Right atrium auricular region (tissue), 2 donors: ENCODE results near the gene FHL3. TPM values are rescaled to one million over a fixed set of nuclear protein-coding genes. Genes with fewer than 3 reads are reported as not detected.

Experiments
- DNase-seq: peaks from one replicate; pipeline ENCODE4 v3.0.0-alpha.2; 2019; ENCODE audit warnings: low spot score
- H3K27ac ChIP-seq, 2 donors: fragments of 200-600 bp; sonication (generic); 1 replicate in 1 of 2; 2 replicates in 1 of 2; pipeline ENCODE4 v1.5.1; 2016 to 2019
- H3K27me3 ChIP-seq, 2 donors: fragments of 200-600 bp; sonication (generic); one replicate each; pipeline versions ENCODE4 v1.5.1 to v1.6.0; 2017 to 2019
- H3K36me3 ChIP-seq: fragments of 200-600 bp; sonication (generic); one replicate; pipeline ENCODE4 v1.5.1; 2016
- H3K4me1 ChIP-seq, 2 donors: fragments of 200-600 bp; sonication (generic); one replicate each; pipeline versions ENCODE4 v1.5.1 to v1.6.0; 2017 to 2019
- H3K4me3 ChIP-seq, 2 donors: fragments of 200-600 bp; sonication (generic); 1 replicate in 1 of 2; 2 replicates in 1 of 2; pipeline ENCODE4 v1.5.1; 2017 to 2019; ENCODE audit warnings: mild to moderate bottlenecking in 1 of 2, moderate library complexity in 1 of 2
- H3K9me3 ChIP-seq, 2 donors: fragments of 200-600 bp; sonication (generic); one replicate each; pipeline ENCODE4 v1.5.1; 2019
- total RNA-seq, 2 donors: library from RNA; depleted of rRNA; stranded (reverse); fragments of >200 nt; gene quantifications; one replicate each; pipeline ENCODE4 v1.1.0, GENCODE V29; 2016
- TF ChIP-seq, protein P1 (sequence below), 2 donors: fragments of 200-600 bp; sonication (generic); IDR thresholded peaks; one replicate each; pipeline ENCODE4 v1.5.1; 2019; ENCODE audit warnings: antibody characterized with exemption in 2 of 2

FHL3 gene
- total RNA-seq, 2 donors from 2014 or later, result 8.0 to 16.0 TPM

DNA sequence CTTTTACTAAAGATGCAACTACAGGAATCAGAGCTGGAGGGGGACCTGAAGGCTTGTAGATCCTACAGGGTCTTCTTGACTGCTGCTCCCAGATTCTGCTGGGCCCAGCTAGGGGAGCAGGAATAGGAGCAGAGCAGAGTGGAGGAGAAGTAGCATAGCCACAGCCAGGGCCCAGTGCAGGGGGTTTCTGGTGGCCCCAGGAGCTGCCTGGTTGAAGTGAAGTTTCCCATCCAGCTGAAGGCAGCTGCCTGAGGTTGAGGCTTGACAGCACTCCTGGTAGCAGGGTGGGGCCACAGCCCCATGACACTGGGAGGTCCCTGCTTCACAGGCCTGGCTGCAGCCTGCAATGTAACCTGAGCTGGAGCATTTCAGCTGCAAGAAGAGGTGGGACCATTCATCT, 56.5 kb downstream of the FHL3 start:
- Histone ChIP-seq H3K4me3 (no peak overlapping the region), H3K36me3 (peaks cover 16% of the 10 kb centered on the region), H3K4me1 (peaks cover 0 to 23% of the 10 kb centered on the region in 2 donors), H3K9me3 (no peaks in the 10 kb centered on the region), H3K27me3 (no peaks in the 10 kb centered on the region), H3K27ac (no peak overlapping the region)
- DNase-seq, result no peak
- TF ChIP-seq, protein P1, sequence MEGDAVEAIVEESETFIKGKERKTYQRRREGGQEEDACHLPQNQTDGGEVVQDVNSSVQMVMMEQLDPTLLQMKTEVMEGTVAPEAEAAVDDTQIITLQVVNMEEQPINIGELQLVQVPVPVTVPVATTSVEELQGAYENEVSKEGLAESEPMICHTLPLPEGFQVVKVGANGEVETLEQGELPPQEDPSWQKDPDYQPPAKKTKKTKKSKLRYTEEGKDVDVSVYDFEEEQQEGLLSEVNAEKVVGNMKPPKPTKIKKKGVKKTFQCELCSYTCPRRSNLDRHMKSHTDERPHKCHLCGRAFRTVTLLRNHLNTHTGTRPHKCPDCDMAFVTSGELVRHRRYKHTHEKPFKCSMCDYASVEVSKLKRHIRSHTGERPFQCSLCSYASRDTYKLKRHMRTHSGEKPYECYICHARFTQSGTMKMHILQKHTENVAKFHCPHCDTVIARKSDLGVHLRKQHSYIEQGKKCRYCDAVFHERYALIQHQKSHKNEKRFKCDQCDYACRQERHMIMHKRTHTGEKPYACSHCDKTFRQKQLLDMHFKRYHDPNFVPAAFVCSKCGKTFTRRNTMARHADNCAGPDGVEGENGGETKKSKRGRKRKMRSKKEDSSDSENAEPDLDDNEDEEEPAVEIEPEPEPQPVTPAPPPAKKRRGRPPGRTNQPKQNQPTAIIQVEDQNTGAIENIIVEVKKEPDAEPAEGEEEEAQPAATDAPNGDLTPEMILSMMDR (IDR thresholded peaks at IDR 0.05), result no peak

DNA sequence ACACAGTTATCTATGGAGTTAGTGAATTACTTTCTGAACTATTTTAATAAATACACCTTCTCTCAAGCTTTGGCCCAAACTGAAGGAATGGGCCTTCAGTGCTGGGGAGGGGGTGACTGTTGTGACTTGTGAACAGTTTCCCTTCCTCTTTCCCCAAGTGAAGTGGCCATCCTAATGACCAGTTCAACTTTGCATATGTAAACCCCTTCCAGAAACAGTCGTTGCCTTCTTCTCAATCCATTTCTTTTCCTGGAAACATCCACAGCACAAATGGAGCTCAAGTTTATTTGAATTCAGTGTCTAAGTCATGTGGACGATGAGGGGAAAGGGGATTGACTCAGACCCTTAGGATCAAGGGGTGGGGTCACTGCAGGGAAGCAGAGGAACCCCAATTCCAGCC, 57.1 kb downstream of the FHL3 start:
- Histone ChIP-seq H3K27ac (no peak overlapping the region), H3K4me3 (no peak overlapping the region), H3K9me3 (no peaks in the 10 kb centered on the region), H3K27me3 (no peaks in the 10 kb centered on the region), H3K36me3 (peaks cover 23% of the 10 kb centered on the region), H3K4me1 (peaks cover 0 to 23% of the 10 kb centered on the region in 2 donors)
- TF ChIP-seq, protein P1 (IDR thresholded peaks at IDR 0.05), result no peak
- DNase-seq, result no peak

DNA sequence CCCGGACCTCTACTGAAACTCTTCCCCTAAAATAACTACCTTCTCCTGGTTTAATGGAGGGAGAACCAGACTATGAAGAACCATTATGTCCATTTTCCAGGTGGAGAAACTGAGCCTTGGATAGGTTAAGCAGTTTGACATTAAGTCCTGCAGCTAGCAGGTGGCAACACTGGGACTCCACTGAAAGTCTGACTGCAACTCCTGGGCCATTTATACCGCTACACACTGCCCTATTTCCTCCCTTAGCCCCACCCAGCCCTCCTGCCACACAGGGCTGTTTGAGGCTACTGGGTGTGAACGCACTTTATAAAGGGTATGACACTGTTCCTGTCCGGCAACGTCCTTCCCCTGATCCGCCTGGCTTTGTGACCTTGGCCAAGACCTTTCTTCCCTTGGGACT, 58.0 kb downstream of the FHL3 start:
- Histone ChIP-seq H3K27ac (peak overlapping the region; percentile 96 to 97), H3K36me3 (peaks cover 29% of the 10 kb centered on the region), H3K4me1 (peaks cover 0 to 23% of the 10 kb centered on the region in 2 donors), H3K4me3 (peak overlapping the region; percentile 76 to 87), H3K9me3 (no peaks in the 10 kb centered on the region), H3K27me3 (no peaks in the 10 kb centered on the region)
- no peak for DNase-seq
- TF ChIP-seq, protein P1 (IDR thresholded peaks at IDR 0.05), result no peak

Other genes with a start within 250 kb of the FHL3 start
- gene EPHA10, start 240.4 kb downstream of the FHL3 start, total RNA-seq, result under 1 TPM in 1 of 2 donors, not detected in 1; 0.22 TPM
- 1 to 10 TPM in 1 of 2 donors, under 1 TPM in 1; 0.67 to 1.0 TPM for gene MANEAL, start 211.7 kb downstream of the FHL3 start, total RNA-seq
- gene C1orf122, start 197.7 kb downstream of the FHL3 start, total RNA-seq, result 10 to 100 TPM; 71.5 to 89.3 TPM
- gene YRDC, start 197.3 kb downstream of the FHL3 start, total RNA-seq, result 1 to 10 TPM; 6.1 to 8.6 TPM
- gene MTF1, start 145.9 kb downstream of the FHL3 start, total RNA-seq, result 1 to 10 TPM; 2.3 to 4.8 TPM
- 10 to 100 TPM; 13.2 to 16.7 TPM for gene INPP5B, start 58.5 kb downstream of the FHL3 start, total RNA-seq
- gene SF3A3, start 15.5 kb downstream of the FHL3 start, total RNA-seq, result 10 to 100 TPM; 20.4 to 22.1 TPM
- gene UTP11, start 7.2 kb upstream of the FHL3 start, total RNA-seq, result 10 to 100 TPM; 29.2 to 53.7 TPM
- gene POU3F1, start 41.3 kb upstream of the FHL3 start, total RNA-seq, result not detected